ENCODE results near the gene TRIM31.

- TF ChIP-seq CTCF (IDR thresholded peaks at IDR 0.05; ENCODE audit: insufficient read depth, low read length, poor library complexity, severe bottlenecking), result no peak
- TF ChIP-seq EZH2phosphoT487 (conservative IDR thresholded peaks at IDR 0.05; ENCODE audit: low read length), result no peak
These were observed 37.1 kb upstream of the TRIM31 start for GRCh38 chr6:30149858-30150550.

All from SU-DHL-6 (cell line).